ENCODE data around the gene MS4A1.

MS4A1 gene

GRCh38 chr11:60455531-60456042 is at the start of gene MS4A1:
MS4A1 (plus strand) TSS chr11:60455847; CDS start chr11:60462375, 6,528 bp downstream.
- no peak for DNase-seq (ENCODE audit: low read depth)

GRCh38 chr11:60420015-60420414 is 35.6 kb upstream of the MS4A1 start:
- no peak overlapping the region for H3K4me3 ChIP-seq (ENCODE audit: low read depth, low read length)
- TF ChIP-seq CTCF (conservative IDR thresholded peaks at IDR 0.05; ENCODE audit: low read depth, low read length), result no peak
- DNase-seq (ENCODE audit: low read depth), result no peak

More at GRCh38 chr11:60455531-60456042, at the start of gene MS4A1:
- H3K4me3 ChIP-seq (ENCODE audit: low read depth, low read length), result no peak within 1 kb of the TSS
- no peak for TF ChIP-seq CTCF (conservative IDR thresholded peaks at IDR 0.05; ENCODE audit: low read depth, low read length)

- no peak for DNase-seq (ENCODE audit: low read depth)
- H3K4me3 ChIP-seq (ENCODE audit: low read depth, low read length), result no peak overlapping the region
- TF ChIP-seq CTCF (conservative IDR thresholded peaks at IDR 0.05; ENCODE audit: low read depth, low read length), result no peak
Observed at GRCh38 chr11:60422609-60423008, 33.0 kb upstream of the MS4A1 start.

GRCh38 chr11:60428517-60428916 is 27.1 kb upstream of the MS4A1 start:
- H3K4me3 ChIP-seq (ENCODE audit: low read depth, low read length), result no peak overlapping the region
- no peak for TF ChIP-seq CTCF (conservative IDR thresholded peaks at IDR 0.05; ENCODE audit: low read depth, low read length)
- DNase-seq (ENCODE audit: low read depth), result no peak

GRCh38 chr11:60429272-60429671 is 26.4 kb upstream of the MS4A1 start, which contains the start of gene MS4A5:
MS4A5 (plus strand) TSS chr11:60429572; CDS start chr11:60429675, 103 bp downstream.
- no peak for DNase-seq (ENCODE audit: low read depth)
- TF ChIP-seq CTCF (conservative IDR thresholded peaks at IDR 0.05; ENCODE audit: low read depth, low read length), result no peak
- H3K4me3 ChIP-seq (ENCODE audit: low read depth, low read length), result no peak within 1 kb of the TSS

GRCh38 chr11:60431251-60431650 is 24.4 kb upstream of the MS4A1 start:
- no peak overlapping the region for H3K4me3 ChIP-seq (ENCODE audit: low read depth, low read length)
- TF ChIP-seq CTCF (conservative IDR thresholded peaks at IDR 0.05; ENCODE audit: low read depth, low read length), result no peak
- no peak for DNase-seq (ENCODE audit: low read depth)

GRCh38 chr11:60433401-60433800 is 22.2 kb upstream of the MS4A1 start:
- no peak overlapping the region for H3K4me3 ChIP-seq (ENCODE audit: low read depth, low read length)
- no peak for DNase-seq (ENCODE audit: low read depth)
- TF ChIP-seq CTCF (conservative IDR thresholded peaks at IDR 0.05; ENCODE audit: low read depth, low read length), result no peak

Data from choroid plexus epithelial cell (primary cell).